H1 (cell line): ENCODE measurements around the gene RELCH. TPM values are rescaled to one million over a fixed set of nuclear protein-coding genes. Genes with fewer than 3 reads are reported as not detected.

Source experiments
- CTCF ChIA-PET: fragments of 300-600 bp; sonication (Branson Sonifier 250); formaldehyde crosslinking; loops from one replicate; lab custom pipeline; 2021; ENCODE audit not compliant: partially characterized antibody; lab: Charles Lee
- POLR2A ChIA-PET: fragments of 300-600 bp; sonication (Branson Sonifier 250); formaldehyde crosslinking; loops from one replicate; lab custom pipeline; 2021; ENCODE audit warnings: inconsistent platforms; ENCODE audit not compliant: partially characterized antibody; lab: Charles Lee
- DNase-seq, 2 experiments: peaks; one replicate each; pipeline versions ENCODE4 v3.0.0 to v3.0.0-alpha.2; 2010 to 2022; ENCODE audit warnings: low spot score in 2 of 2, low read depth in 1 of 2, mixed read lengths in 1 of 2
- FAIRE-seq: peaks from 2 replicates; lab custom pipeline; 2011; peaks lifted over from hg19 to GRCh38; lab: Jason Lieb, UNC
- H2AFZ ChIP-seq: 2 replicates; pipeline ENCODE4 v1.8.1; 2012; ENCODE audit warnings: low read length, inconsistent platforms
- H2AK5ac ChIP-seq: 2 replicates; pipeline ENCODE4 v1.6.1; 2013; ENCODE audit warnings: low read depth, low read length
- H2BK120ac ChIP-seq: replicated peaks from 2 replicates; pipeline ENCODE3; 2013; ENCODE audit warnings: low read depth, low read length, inconsistent platforms
- H2BK12ac ChIP-seq: 2 replicates; pipeline ENCODE4 v1.6.1; 2013; ENCODE audit warnings: low read depth, low read length
- H2BK15ac ChIP-seq: 2 replicates; pipeline ENCODE4 v1.6.1; 2013; ENCODE audit warnings: low read length
- H2BK20ac ChIP-seq: 2 replicates; pipeline ENCODE4 v1.6.1; 2013; ENCODE audit warnings: low read length
- H2BK5ac ChIP-seq: 2 replicates; pipeline ENCODE4 v1.6.1; 2013; ENCODE audit warnings: low read depth, low read length
- H3K14ac ChIP-seq: 2 replicates; pipeline ENCODE4 v1.6.1; 2013; ENCODE audit warnings: inconsistent platforms; ENCODE audit not compliant: insufficient read length
- H3K18ac ChIP-seq: 2 replicates; pipeline ENCODE4 v1.6.1; 2013; ENCODE audit warnings: low read length; ENCODE audit errors: extremely low read depth
- H3K23ac ChIP-seq: 2 replicates; pipeline ENCODE4 v1.6.1; 2013; ENCODE audit warnings: inconsistent platforms; ENCODE audit not compliant: insufficient read length
- H3K23me2 ChIP-seq: 2 replicates; pipeline ENCODE4 v1.6.1; 2013; ENCODE audit warnings: low read depth, low read length
- H3K27ac ChIP-seq: 2 replicates; pipeline ENCODE4 v1.6.1; 2011; ENCODE audit warnings: low read depth, low read length, inconsistent platforms
- H3K27me3 ChIP-seq, 4 experiments: replicated peaks in 1 of 4; 1 replicate in 1 of 4; 2 replicates in 3 of 4; pipeline versions ENCODE4 v1.6.1 to v1.8.1; 2011 to 2013; ENCODE audit warnings: low read length in 3 of 4, mild to moderate bottlenecking in 3 of 4, inconsistent platforms in 2 of 4, mixed read lengths in 2 of 4, moderate library complexity in 1 of 4; ENCODE audit not compliant: control insufficient read depth in 3 of 4, insufficient read depth in 3 of 4; ENCODE audit errors: extremely low read depth in 1 of 4
- H3K36me3 ChIP-seq, 4 experiments: 2 replicates each; pipeline versions ENCODE4 v1.6.1 to v1.8.1; 2011 to 2013; ENCODE audit warnings: mild to moderate bottlenecking in 4 of 4, low read length in 3 of 4, moderate library complexity in 2 of 4, control low read depth in 1 of 4, inconsistent platforms in 1 of 4; ENCODE audit not compliant: insufficient read depth in 4 of 4, control insufficient read depth in 2 of 4
- H3K4ac ChIP-seq: replicated peaks from 2 replicates; pipeline ENCODE3; 2013; ENCODE audit warnings: low read length, low read depth, mixed read lengths, inconsistent platforms; ENCODE audit not compliant: insufficient read length
- H3K4me1 ChIP-seq, 4 experiments: replicated peaks in 1 of 4; 1 replicate in 1 of 4; 2 replicates in 3 of 4; pipeline versions ENCODE4 v1.6.1 to v1.8.1; 2011 to 2013; ENCODE audit warnings: low read length in 3 of 4, inconsistent platforms in 2 of 4, mixed read lengths in 1 of 4; ENCODE audit not compliant: insufficient read depth in 4 of 4, control insufficient read depth in 3 of 4
- H3K4me2 ChIP-seq, 2 experiments: 2 replicates each; pipeline versions ENCODE4 v1.6.1 to v1.8.1; 2011 to 2013; ENCODE audit warnings: low read depth in 2 of 2, low read length in 2 of 2, control low read depth in 1 of 2, inconsistent platforms in 1 of 2, mild to moderate bottlenecking in 1 of 2; ENCODE audit not compliant: insufficient read depth in 1 of 2
- H3K4me3 ChIP-seq, 4 experiments: fragments of 200-600, 300-600 bp in 1 of 4; sonication (generic), shearing (Covaris generic), sonication (Bioruptor Twin) in 1 of 4; 2 replicates each; pipeline versions ENCODE4 v1.5.1 to v1.8.1; 2011 to 2016; ENCODE audit warnings: low read length in 4 of 4, low read depth in 3 of 4, control low read depth in 2 of 4, inconsistent platforms in 2 of 4, mild to moderate bottlenecking in 2 of 4, mixed read lengths in 1 of 4, moderate library complexity in 1 of 4; ENCODE audit not compliant: insufficient read depth in 2 of 4; ENCODE audit errors: extremely low read depth in 1 of 4
- H3K56ac ChIP-seq: replicated peaks from 2 replicates; pipeline ENCODE3; 2013; ENCODE audit warnings: low read depth, mild to moderate bottlenecking, mixed read lengths, low read length, inconsistent platforms; ENCODE audit not compliant: insufficient read length
- H3K79me1 ChIP-seq: 2 replicates; pipeline ENCODE4 v1.6.1; 2013; ENCODE audit warnings: low read depth, low read length, control low read depth
- H3K79me2 ChIP-seq, 2 experiments: 2 replicates each; pipeline versions ENCODE4 v1.6.1 to v1.8.1; 2012 to 2013; ENCODE audit warnings: low read length in 2 of 2, mild to moderate bottlenecking in 2 of 2, inconsistent platforms in 1 of 2; ENCODE audit not compliant: insufficient read depth in 2 of 2, control insufficient read depth in 1 of 2
- H3K9ac ChIP-seq, 4 experiments: replicated peaks in 1 of 4; 1 replicate in 1 of 4; 2 replicates in 3 of 4; pipeline versions ENCODE4 v1.6.1 to v1.8.1; 2011 to 2013; ENCODE audit warnings: low read depth in 3 of 4, low read length in 3 of 4, control low read depth in 2 of 4, mild to moderate bottlenecking in 2 of 4, moderate library complexity in 2 of 4, inconsistent platforms in 1 of 4; ENCODE audit errors: extremely low read depth in 1 of 4
- H3K9me3 ChIP-seq, 2 experiments: 2 replicates each; pipeline versions ENCODE4 v1.6.1 to v1.8.1; 2012 to 2013; ENCODE audit warnings: mild to moderate bottlenecking in 2 of 2, moderate library complexity in 2 of 2, control low read depth in 1 of 2, inconsistent platforms in 1 of 2, low read depth in 1 of 2, low read length in 1 of 2, mixed read lengths in 1 of 2; ENCODE audit not compliant: insufficient read depth in 2 of 2
- H4K20me1 ChIP-seq, 2 experiments: replicated peaks in 1 of 2; 2 replicates each; pipeline versions ENCODE3 to v1.8.1; 2011 to 2013; ENCODE audit warnings: inconsistent platforms in 2 of 2, low read length in 2 of 2, mild to moderate bottlenecking in 1 of 2; ENCODE audit not compliant: insufficient read depth in 2 of 2, control insufficient read depth in 1 of 2
- H4K5ac ChIP-seq: 2 replicates; pipeline ENCODE4 v1.6.1; 2013; ENCODE audit warnings: low read length, low read depth, mixed read lengths, inconsistent platforms; ENCODE audit not compliant: insufficient read length
- H4K8ac ChIP-seq: 2 replicates; pipeline ENCODE4 v1.8.0; 2013; ENCODE audit warnings: mild to moderate bottlenecking, moderate library complexity, low read length, inconsistent platforms; ENCODE audit not compliant: insufficient read depth; ENCODE audit errors: extremely low read depth
- H4K91ac ChIP-seq: replicated peaks from 2 replicates; pipeline ENCODE3; 2013; ENCODE audit warnings: low read length, mixed read lengths, inconsistent platforms; ENCODE audit not compliant: insufficient read length
- ASH2L ChIP-seq: fragments of 200-600, 300-600 bp; sonication (generic); IDR thresholded peaks from one replicate; pipeline ENCODE4 v1.7.1; 2017; ENCODE audit warnings: low read length
- CHD1 ChIP-seq: IDR thresholded peaks from 2 replicates; pipeline ENCODE4 v1.6.1; 2012; ENCODE audit warnings: low read depth, low read length, improper control_type of control experiment
- E2F6 ChIP-seq: IDR thresholded peaks from 2 replicates; pipeline ENCODE4 v1.6.1; 2012; ENCODE audit warnings: inconsistent platforms
- HDAC2 ChIP-seq, 2 experiments: fragments of 300-600 bp in 1 of 2; sonication (generic) in 1 of 2; IDR thresholded peaks; 2 replicates each; pipeline ENCODE4 v1.6.1; 2011 to 2012; ENCODE audit warnings: low read depth in 2 of 2, low read length in 2 of 2, mild to moderate bottlenecking in 2 of 2, moderate library complexity in 2 of 2, borderline replicate concordance in 1 of 2, inconsistent platforms in 1 of 2
- KDM5A ChIP-seq: fragments of 200-600 bp; IDR thresholded peaks from 2 replicates; pipeline ENCODE4 v1.7.1; 2012; ENCODE audit warnings: mild to moderate bottlenecking, low read length, inconsistent platforms, mixed read lengths
- RAD21 ChIP-seq, 2 experiments: IDR thresholded peaks in 1 of 2; conservative IDR thresholded peaks in 1 of 2; 2 replicates each; pipeline ENCODE4 v1.6.1; 2011; ENCODE audit warnings: low read depth in 2 of 2, low read length in 2 of 2, improper control_type of control experiment in 1 of 2, inconsistent platforms in 1 of 2, mild to moderate bottlenecking in 1 of 2, moderate library complexity in 1 of 2
- RBBP5 ChIP-seq: IDR thresholded peaks from 2 replicates; pipeline ENCODE4 v1.7.1; 2012; ENCODE audit warnings: low read depth, mild to moderate bottlenecking, inconsistent platforms, low read length, moderate library complexity, borderline replicate concordance
- SIN3A ChIP-seq, 2 experiments: IDR thresholded peaks in 1 of 2; conservative IDR thresholded peaks in 1 of 2; 2 replicates each; pipeline ENCODE4 v1.6.1; 2011 to 2012; ENCODE audit warnings: low read length in 2 of 2, improper control_type of control experiment in 1 of 2, low read depth in 1 of 2, mild to moderate bottlenecking in 1 of 2
- SP2 ChIP-seq: IDR thresholded peaks from 2 replicates; pipeline ENCODE4 v1.6.1; 2012; ENCODE audit warnings: mild to moderate bottlenecking, low read length, inconsistent platforms
- WGBS, 2 experiments: shearing (Covaris generic) in 1 of 2; methylation state at CpG; one replicate each; pipeline versions ENCODE4 v1.1.6 to v1.1.7; 2013 to 2015; ENCODE audit warnings: low lambda C conversion rate in 2 of 2, mixed read lengths in 2 of 2, inconsistent platforms in 1 of 2, low coverage in 1 of 2, missing lambda C conversion rate in 1 of 2; ENCODE audit not compliant: insufficient replicate concordance in 2 of 2, insufficient coverage in 1 of 2, insufficient read length in 1 of 2; ENCODE audit errors: extremely low coverage in 1 of 2, missing lambda C conversion rate in 1 of 2; 5-methylcytosine and 5-hydroxymethylcytosine counted together
- polyA plus RNA-seq, 7 experiments: library from polyadenylated mRNA; depleted of rRNA in 3 of 7; stranded (reverse) in 5 of 7; unstranded in 2 of 7; fragments of >200 nt in 5 of 7; fragments of 200-250 nt in 2 of 7; gene quantifications; 1 replicate in 5 of 7; 2 replicates in 1 of 7; 4 replicates in 1 of 7; pipeline versions ENCODE4 v1.2.1 to v1.2.3, GENCODE V29; 2011 to 2013; ENCODE audit warnings: missing spikeins in 2 of 7, mixed read lengths in 2 of 7
- total RNA-seq: library from RNA; stranded (reverse); fragmentation: NEBNext Ultra II Directional; extraction: Animal tissue kit (Norgen Biotek cat#: 25700); gene quantifications from 2 replicates; pipeline ENCODE4 v1.2.1, GENCODE V29; 2021

The RELCH gene
- total and polyA plus RNA-seq, 2 of the 8 experiments (the other 6 are each of a cell fraction or from before 2014, with no cell fraction given), result 7.3 to 26.9 TPM

- no peak for FAIRE-seq
- H4K5ac ChIP-seq, result no peak overlapping the region
- no peaks in the 10 kb centered on the region for H3K79me1 ChIP-seq
- H2BK20ac ChIP-seq, result no peak overlapping the region
- no peak overlapping the region for H2AK5ac ChIP-seq
- no peak overlapping the region for H2BK5ac ChIP-seq
- peaks cover 0 to 1% of the 10 kb centered on the region in 2 experiments for H4K20me1 ChIP-seq
- WGBS, 2 experiments, result 2% methylated on average over 45 of the region's 45 CpGs; no CpG with 5 or more reads in 1 of the 2 experiments
- peaks cover 17 to 33% (median 22%) of the 10 kb centered on the region in 4 experiments for H3K4me1 ChIP-seq
- DNase-seq, result no peak
- H3K36me3 ChIP-seq, result no peaks in the 10 kb centered on the region
- H3K23ac ChIP-seq, result no peak overlapping the region
- H3K18ac ChIP-seq, result peak overlapping the region; percentile 55
- no peak overlapping the region for H4K91ac ChIP-seq
- H3K4ac ChIP-seq, result no peak overlapping the region
- H2AFZ ChIP-seq, result 0 out of 2 replicates have a peak overlapping the region, but pooled peaks have one; percentile 34
- H2BK12ac ChIP-seq, result 0 out of 2 replicates have a peak overlapping the region, but pooled peaks have one; percentile 13
- POLR2A ChIA-PET, result interaction anchor here (1.3 to 1.6 kb wide), 2 partner anchors 13 to 139 kb away, joined by 3 to 7 read pairs; partner anchors contain the start of genes PIGN and RELCH
- H3K27ac ChIP-seq, result no peak overlapping the region
- no peak overlapping the region for H3K14ac ChIP-seq
- peak overlapping the region; percentile 60 to 94 (median 82) for H3K4me3 ChIP-seq
- H3K56ac ChIP-seq, result no peak overlapping the region
- peaks cover 19% of the 10 kb centered on the region for H3K23me2 ChIP-seq
- H3K27me3 ChIP-seq, result peaks cover 3 to 25% (median 14%) of the 10 kb centered on the region in 4 experiments
- peak overlapping the region; percentile 66 for H4K8ac ChIP-seq
- peak overlapping the region; percentile 85 to 86 for H3K4me2 ChIP-seq
- H3K79me2 ChIP-seq, result peaks cover 0 to 49% of the 10 kb centered on the region in 2 experiments; a peak in 2 of 4 replicates
- no peak overlapping the region for H2BK15ac ChIP-seq
- H3K9me3 ChIP-seq, result no peaks in the 10 kb centered on the region
- H2BK120ac ChIP-seq, result no peak overlapping the region
- CTCF ChIA-PET, result interaction anchor here (0.6 to 4.1 kb wide), 12 partner anchors 9 to 76 kb away, joined by 3 to 16 read pairs (median 4); no protein-coding TSS in a partner anchor
- H3K9ac ChIP-seq, result peak overlapping the region in 3 of 4 experiments; percentile 16 to 49 (median 31); a peak in 6 of 7 replicates
- TF ChIP-seq E2F6 (no peak; the same call in 1 of the 2 replicates), RBBP5 (no peak), SIN3A (conservative IDR thresholded peaks at IDR 0.05 in 1 of 2, IDR thresholded peaks at IDR 0.05 in 1 of 2; ENCODE audit: low read depth in 1 of 2, low read length in 2 of 2) (peak in 1 of 2 experiments; percentile 8; a peak in 1 of 4 replicates), RAD21 (IDR thresholded peaks at IDR 0.05 in 1 of 2, conservative IDR thresholded peaks at IDR 0.05 in 1 of 2; ENCODE audit: low read depth in 2 of 2, low read length in 2 of 2) (no peak), HDAC2 (IDR thresholded peaks at IDR 0.05; ENCODE audit: borderline replicate concordance in 1 of 2, low read depth in 2 of 2, low read length in 2 of 2) (peak in 1 of 2 experiments; percentile 35; a peak in 1 of 4 replicates), CHD1 (no peak), ASH2L (peak; percentile 76), SP2 (no peak), KDM5A (no peak)
Measured at GRCh38 chr18:62325806-62326645, 139.0 kb downstream of the RELCH start.
